ENCODE data around the gene CACNB1. TPM values are rescaled to one million over a fixed set of nuclear protein-coding genes. Genes with fewer than 3 reads are reported as not detected.
A peak's percentile ranks its signal among the peaks of the same experiment; 100 is the strongest.

Gene CACNB1
- total and polyA plus RNA-seq, 2 of the 13 experiments (the other 11 are each of a cell fraction or from before 2014, with no cell fraction given), result 0.75 to 1.5 TPM

GRCh38 chr17:39231591-39232551 lies 34.4 kb upstream of the CACNB1 start:
- no peaks in the 10 kb centered on the region for H3K79me2 ChIP-seq (ENCODE audit: insufficient read depth, low read length)
- H3K36me3 ChIP-seq (replicated peaks in 1 of 2; ENCODE audit: control insufficient read depth in 1 of 2, insufficient read depth in 2 of 2, low read length in 2 of 2), result no peaks in the 10 kb centered on the region
- H4K20me1 ChIP-seq (ENCODE audit: insufficient read depth, low read length), result no peaks in the 10 kb centered on the region
- peak overlapping the region; percentile 30; the same call in 1 of the 2 replicates for H3K4me2 ChIP-seq (ENCODE audit: low read depth, low read length)
- no peak overlapping the region for H3K27ac ChIP-seq (ENCODE audit: extremely low read length, insufficient read depth, low read length)
- no peak overlapping the region for H2AFZ ChIP-seq (ENCODE audit: low read length)
- POLR2A ChIA-PET, result interaction anchor here (0.7 to 2.3 kb wide), 4 partner anchors 13 to 169 kb away, joined by 3 to 9 read pairs (median 4); partner anchors contain the start of genes FBXL20 and RPL19
- FAIRE-seq, result no peak
- BruUV-seq (replicated peaks), result no TSS peak
- no peak for DNase-seq (ENCODE audit: low spot score)
- peaks cover 7 to 42% of the 10 kb centered on the region in 2 experiments; a peak in 4 of 5 replicates for H3K27me3 ChIP-seq (ENCODE audit: control insufficient read depth in 1 of 2, insufficient read depth in 2 of 2, low read length in 2 of 2)
- WGBS (ENCODE audit: low lambda C conversion rate), result 10% methylated on average over 22 of the region's 22 CpGs
- intact Hi-C loops (cut with micrococcal nuclease; ENCODE audit: unreplicated experiment), result loop anchor here (10.0 kb wide), 1 partner anchor 247 kb away; no protein-coding TSS in a partner anchor
- peak overlapping the region in 1 of 3 experiments; percentile 8; a peak in 1 of 6 replicates for H3K4me3 ChIP-seq (replicated peaks in 1 of 3; ENCODE audit: insufficient read depth in 1 of 3, low read depth in 2 of 3, low read length in 3 of 3)
- H3K9ac ChIP-seq (ENCODE audit: insufficient read depth, low read depth, low read length), result no peak overlapping the region
- no peaks in the 10 kb centered on the region for H3K9me3 ChIP-seq (ENCODE audit: low read length)
- H3K4me1 ChIP-seq (ENCODE audit: insufficient read depth, low read length), result peaks cover 20% of the 10 kb centered on the region; the same call in 1 of the 2 replicates
- CTCF ChIA-PET (ENCODE audit: low intra/inter-chr PET ratio, low total read pairs), result interaction anchor here (1.0 to 1.8 kb wide), 3 partner anchors 13 to 26 kb away, joined by 3 to 6 read pairs (median 3); no protein-coding TSS in a partner anchor
- in situ Hi-C loops (cut with HindIII; ENCODE audit: extremely low pct_ligation_motif_present, low pct_unique_long_range_greater_than_20kb), result no loop called here
- peak; percentile 83 for ATAC-seq
- no peak for TF ChIP-seq RXRB (CRISPR knock-in tag; IDR thresholded peaks at IDR 0.05; ENCODE audit: borderline replicate concordance)
- no peak for TF ChIP-seq CEBPZ (IDR thresholded peaks at IDR 0.05; ENCODE audit: low read length)
- TF ChIP-seq NR1H2 (CRISPR knock-in tag; IDR thresholded peaks at IDR 0.05; ENCODE audit: borderline replicate concordance, low read depth), result no peak
- TF ChIP-seq RORA (CRISPR knock-in tag; IDR thresholded peaks at IDR 0.05), result no peak
- no peak for TF ChIP-seq ZNF639 (CRISPR knock-in tag; conservative IDR thresholded peaks at IDR 0.05)
- peak; percentile 73 for TF ChIP-seq KDM5B (CRISPR knock-in tag; IDR thresholded peaks at IDR 0.05; ENCODE audit: borderline replicate concordance)
- peak; percentile 49; the same call in 1 of the 2 replicates for TF ChIP-seq ZNF280B (CRISPR knock-in tag; IDR thresholded peaks at IDR 0.05; ENCODE audit: borderline replicate concordance)
- TF ChIP-seq ZBTB37 (CRISPR knock-in tag; IDR thresholded peaks at IDR 0.05), result no peak
- no peak for TF ChIP-seq TMF1 (CRISPR knock-in tag; IDR thresholded peaks at IDR 0.05; ENCODE audit: low read depth)
- TF ChIP-seq ARID3A (IDR thresholded peaks at IDR 0.05; ENCODE audit: low read depth, low read length), result no peak
